HPDE6-E6E7 (cell line): ENCODE results near the gene MYL10.
"Not testable (repeated sequence)": the region's sequence is repeated elsewhere in the genome, so short reads cannot be mapped to it uniquely, and the experiment has no call there.

Experiments
- DNase-seq: peaks from one replicate; pipeline ENCODE4 v3.0.0; 2011; ENCODE audit warnings: missing footprints; ENCODE audit errors: extremely low spot score

The MYL10 gene

DNA sequence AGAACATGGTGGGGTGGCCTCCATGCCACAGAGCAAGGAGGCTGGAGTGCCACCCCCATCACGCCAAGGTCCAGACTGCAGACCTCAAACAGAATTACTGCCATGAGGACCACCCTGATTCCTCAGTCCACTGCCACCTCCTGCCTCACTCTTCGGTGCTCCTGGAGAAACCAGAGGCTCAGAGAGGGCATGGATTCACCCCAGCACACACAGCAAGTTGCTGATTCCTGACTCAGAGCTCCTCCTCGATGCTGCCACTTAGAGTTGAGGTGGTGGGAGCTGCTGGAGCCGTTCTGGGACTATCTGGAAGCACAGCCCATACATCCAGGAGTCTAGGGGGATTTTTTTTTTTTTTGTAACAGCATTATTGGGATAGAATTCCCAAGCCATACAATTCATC, 22.0 kb upstream of the MYL10 start:
- no peak for DNase-seq

DNA sequence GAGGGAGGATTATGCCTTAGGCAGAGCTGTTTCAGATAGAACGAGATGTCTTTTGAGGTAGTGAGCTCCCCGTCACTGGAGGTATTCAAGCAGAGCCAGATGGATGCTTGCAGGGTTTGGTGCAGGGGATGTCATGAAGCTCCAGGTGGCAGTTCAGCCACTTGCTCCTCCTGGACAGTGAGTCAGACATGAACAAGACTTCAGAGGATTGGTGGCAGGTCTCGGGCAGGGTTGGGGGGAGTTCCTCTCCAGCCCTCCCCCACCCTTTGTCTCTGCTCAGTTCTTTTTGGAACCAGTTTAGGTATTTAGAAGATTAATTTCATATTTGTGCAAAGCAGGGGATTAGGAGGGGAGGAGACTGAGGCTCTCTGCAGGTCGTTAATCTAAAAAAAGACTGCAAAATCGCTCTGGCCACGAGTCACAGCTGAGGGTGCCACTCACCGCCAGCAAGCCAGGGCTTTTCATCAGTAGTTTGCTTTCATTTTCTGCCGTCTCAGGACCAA, 21.5 kb upstream of the MYL10 start:
- DNase-seq: no peak

DNA sequence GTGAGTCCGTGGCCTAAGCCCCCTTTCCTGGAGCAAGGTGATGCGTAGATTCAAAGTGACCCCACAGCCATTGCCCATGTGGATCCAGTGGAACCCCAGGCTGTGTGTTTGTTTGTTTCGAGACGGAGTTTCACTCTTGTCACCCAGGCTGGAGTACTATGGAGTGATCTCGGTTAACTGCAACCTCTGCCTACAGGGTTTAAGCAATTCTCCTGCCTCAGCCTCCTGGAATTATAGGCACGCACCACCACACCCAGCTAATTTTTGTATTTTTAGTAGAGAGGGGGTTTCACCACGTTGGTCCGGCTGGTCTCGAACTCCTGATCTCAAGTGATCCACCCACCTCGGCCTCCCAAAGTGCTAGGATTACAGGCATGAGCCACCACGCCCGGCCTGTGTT, 18.8 kb upstream of the MYL10 start:
- not testable (repeated sequence) for DNase-seq

DNA sequence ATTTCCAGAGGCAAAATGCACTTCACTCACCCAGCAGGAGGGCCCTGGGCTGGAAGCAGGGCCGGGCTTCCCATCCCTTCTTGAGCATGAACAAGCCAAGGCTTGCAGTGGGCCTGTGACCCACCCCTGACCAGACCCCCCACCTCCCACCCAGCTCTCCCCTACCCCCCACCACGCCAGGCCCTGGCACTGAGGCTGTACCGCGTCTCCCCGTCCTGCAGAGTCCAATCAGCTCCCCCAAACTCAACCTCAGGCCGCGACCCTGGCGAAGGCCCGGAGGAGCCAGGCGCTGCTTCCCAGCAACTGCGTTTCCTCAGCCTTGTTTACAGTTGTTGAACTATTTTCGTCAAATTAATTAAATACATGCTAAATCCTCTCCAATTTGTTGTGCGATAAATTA, 16.9 kb upstream of the MYL10 start:
- no peak for DNase-seq

DNA sequence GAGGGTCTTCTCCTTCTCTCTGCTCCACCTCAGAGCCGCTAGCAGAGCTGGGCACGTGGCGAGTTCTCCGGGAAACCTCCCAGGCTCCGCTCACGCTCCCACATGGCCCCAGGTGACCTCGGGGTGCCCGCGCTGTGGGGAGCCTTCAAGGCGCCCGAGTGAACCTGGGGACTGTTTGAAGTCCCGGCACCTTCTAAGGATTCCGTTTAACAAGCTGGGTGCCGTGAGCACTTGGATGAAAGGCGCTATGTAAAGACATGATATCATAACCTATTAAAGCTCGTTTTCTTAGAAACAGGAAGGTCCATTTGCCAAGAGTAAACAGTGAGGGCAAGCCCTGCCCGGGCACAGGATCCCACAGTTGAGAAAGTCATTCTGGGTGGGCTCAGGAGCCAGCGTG, 15.8 kb upstream of the MYL10 start:
- DNase-seq: no peak

DNA sequence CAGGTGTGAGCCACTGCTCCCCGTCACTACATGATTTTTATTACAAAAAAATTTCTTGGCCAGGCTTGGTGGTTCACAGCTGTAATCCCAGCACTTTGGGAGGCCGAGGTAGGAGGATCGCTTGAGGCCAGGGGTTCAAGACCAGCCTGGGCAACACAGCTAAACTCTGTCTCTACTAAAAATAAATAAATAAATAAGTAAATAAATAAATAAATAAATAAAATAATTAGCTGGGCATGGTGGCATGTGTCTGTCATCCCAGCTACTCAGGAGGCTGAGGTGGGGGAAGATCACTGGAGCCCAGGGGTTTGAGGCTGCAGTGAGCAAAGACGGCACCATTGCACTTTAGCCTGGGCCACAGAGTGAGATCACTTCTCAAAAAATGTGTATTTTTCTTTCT, 10.0 kb upstream of the MYL10 start:
- not testable (repeated sequence) for DNase-seq

DNA sequence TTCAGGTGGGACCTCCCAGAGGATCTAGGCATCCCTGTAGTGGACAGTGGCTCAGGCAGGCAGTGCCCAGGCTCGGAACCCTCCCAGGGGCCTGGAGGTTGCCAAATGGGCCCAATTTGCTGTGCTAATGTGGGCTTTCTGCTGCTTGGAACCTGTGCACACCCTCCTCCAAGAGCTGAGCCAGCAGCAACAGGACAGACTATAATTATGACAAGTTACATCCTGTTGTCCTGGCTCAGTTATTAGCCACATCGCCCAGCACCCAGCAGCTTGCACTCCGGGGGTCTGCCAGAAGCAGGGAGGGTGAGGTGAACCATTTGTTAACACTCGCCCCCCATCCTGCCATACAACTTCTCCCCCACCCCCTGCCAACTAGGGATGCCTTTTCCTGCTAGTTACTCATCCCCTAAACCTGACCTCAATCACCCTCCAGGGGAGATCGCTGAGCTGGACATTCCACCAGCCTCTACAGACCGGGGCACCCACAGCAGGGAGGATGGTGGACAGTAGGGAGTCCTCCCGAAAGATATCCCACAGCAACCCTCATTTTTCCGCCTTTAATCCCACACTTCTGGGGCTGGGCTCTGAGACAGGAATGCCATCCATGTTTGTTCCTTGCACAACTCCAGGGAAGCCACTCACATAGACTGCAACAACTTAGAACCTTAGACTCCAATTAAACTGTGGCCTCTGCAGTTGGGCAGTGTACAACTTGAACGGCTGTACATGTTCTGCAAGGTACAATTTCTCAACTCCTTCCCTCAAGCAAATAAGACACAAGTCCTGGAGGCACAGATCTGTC, 7.9 kb upstream of the MYL10 start:
- no peak for DNase-seq

DNA sequence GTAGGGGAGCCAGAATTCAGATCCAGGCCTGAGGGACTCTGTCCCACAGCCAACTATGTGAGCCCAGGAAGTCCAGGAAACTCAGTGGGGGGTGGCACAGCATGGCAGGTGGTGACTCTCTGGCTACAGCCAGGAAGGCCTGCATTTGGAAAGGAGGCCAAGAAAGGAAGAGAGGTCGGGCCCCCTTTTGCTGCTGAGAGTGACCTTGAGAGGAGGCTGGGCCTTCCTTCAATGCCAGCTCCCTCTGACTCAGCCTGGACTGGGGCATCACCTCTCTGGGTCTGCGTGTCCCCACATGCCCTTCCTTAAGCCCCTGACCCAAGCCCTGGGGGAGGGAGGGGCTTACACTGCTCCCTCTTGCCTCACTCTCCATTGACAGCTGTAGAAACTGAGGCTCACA, 6.4 kb upstream of the MYL10 start:
- no peak for DNase-seq

DNA sequence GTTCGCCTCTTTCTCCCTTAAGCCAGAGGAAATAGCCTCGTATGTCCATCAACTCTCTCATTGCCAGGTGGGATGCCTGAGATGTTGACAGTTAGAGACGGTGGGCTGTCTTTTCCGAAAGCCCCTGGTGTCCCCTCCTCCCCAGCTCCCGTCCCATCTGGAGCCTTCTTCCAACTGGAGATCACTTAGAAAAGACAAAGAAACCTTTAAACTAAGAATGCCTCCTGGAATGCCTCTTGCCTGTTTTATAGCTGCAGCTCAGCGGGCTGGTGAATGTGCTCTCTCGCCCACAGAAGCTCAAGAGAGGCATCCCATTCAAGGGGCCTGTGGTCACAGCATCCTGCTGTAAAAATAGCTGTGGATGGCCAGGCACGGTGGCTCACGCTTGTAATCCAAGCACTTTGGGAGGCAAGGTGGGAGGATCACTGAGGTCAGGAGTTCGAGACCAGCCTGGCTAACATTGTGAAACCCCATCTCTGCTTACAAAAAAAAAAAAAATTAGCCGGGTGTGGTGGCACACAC, 5.2 kb upstream of the MYL10 start:
- no peak for DNase-seq

DNA sequence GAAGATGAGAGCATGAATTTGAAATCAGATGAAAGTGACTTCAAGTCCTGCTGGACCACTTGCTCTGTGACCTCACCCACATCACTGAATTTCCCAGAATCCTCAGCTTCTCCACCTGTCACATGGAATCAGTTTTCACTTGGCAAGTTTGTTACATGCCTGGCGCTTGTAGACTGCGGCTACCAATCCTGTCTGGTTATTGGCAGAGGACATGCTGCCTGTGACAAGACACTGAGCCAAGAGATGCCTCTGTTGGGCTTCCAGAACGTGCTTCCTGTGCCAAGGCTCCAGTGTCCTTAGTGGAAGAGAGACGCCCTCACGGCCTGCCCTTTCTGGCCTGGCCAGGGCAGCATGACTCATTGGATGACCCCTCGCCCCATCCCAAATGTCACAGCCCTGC, 4.4 kb upstream of the MYL10 start:
- DNase-seq: no peak

DNA sequence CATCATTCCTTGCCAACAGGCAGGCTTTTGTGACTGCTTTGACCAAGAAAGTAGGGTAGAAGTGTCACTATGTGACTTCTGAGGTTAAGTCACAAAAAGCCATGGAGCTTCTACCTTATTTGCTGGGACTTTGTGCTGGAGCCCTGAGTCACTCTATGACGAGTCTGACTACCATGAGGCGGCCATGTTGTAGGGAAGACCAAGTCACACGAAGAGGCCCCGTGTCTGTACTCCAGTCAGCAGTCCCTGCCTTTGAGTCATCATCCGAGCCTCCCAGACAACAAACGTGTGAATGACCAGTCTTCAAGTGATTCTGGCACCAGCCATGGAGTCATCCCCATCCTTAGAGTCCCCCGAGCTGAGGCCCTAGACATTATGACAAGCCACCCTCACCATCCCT, 3.5 kb upstream of the MYL10 start:
- no peak for DNase-seq

DNA sequence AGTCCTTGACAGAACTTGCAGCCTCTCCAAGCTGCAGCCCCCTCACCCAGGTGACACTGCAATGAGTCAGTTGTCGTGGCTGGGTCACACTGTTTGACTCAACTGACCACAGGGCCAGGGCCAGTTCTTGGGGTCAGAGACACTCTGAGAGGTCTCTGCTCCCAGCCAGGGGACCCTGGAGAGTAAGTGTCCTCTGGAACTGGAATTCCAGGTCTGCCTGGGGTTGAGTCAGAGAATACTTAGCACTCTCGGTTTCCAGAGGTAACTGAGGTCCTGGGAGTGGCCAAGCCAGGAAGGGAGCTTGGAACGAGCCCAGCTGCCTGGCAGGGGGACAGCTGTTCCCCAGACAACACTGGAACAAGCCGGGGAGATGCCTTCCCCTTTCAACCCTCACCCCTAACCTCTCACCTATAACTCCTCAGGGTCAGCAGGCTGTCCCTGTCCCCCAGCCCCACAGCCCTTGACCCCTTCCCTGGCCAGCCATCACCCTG, 2.2 kb upstream of the MYL10 start:
- DNase-seq: peak; percentile 66

DNA sequence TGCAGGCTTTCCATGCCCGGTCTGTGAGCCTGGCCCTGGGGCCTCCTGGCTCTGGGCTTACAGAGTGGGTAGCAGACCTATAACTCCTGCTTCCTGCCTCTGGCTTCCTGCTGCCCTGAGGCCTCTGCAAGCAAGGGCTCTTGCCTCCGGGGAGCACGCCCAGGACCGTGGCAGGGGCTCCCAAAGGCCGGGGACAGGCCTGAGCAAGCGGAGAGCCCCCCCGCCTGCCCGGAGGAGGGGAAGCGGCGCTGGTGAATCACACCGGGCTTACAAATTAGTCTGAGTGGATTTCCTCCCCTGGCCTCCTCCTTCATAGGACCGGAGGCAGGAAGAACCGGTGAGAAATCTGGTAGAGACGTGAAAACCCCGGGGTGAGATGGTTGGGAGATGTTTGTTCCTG, 1.5 kb upstream of the MYL10 start:
- peak; percentile 93 for DNase-seq

DNA sequence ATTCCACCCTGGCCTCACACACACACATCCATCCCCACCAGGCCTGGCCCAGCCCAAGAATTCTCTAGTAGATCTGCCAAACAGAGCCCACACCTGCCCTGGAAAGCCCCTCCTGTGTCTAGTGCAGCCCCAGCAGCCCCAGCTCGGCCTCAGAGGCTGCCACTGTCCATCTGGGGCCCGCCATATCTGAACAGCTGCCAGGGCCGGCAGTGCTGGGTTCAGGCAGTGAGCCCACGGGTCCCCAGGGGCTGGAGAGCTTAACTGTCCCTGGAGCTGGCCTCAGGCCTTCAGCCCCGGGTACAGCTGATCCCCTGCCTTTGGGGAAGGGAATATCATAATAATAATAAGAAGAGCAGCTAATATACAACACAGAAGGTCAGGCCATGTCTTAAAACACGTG, 574 bp downstream of the MYL10 start:
- DNase-seq: no peak

DNA sequence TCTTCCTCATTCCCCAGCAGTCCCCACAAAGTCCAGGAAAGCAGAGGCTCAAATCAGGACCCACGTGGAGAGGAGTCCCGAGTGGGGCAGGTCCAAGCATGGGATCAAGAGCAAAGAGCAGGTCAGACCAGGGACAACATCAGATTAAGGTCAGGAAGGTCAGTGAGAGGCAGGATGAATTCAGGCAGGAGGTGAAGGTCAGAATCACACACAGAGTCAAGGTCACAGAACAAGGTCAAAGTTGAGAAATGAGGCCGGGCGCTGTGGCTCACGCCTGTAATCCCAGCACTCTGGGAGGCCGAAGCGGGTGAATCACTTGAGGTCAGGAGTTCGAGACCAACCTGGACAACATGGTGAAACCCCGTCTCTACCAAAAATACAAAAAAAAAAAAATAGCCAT, 2.3 kb downstream of the MYL10 start:
- no peak for DNase-seq

DNA sequence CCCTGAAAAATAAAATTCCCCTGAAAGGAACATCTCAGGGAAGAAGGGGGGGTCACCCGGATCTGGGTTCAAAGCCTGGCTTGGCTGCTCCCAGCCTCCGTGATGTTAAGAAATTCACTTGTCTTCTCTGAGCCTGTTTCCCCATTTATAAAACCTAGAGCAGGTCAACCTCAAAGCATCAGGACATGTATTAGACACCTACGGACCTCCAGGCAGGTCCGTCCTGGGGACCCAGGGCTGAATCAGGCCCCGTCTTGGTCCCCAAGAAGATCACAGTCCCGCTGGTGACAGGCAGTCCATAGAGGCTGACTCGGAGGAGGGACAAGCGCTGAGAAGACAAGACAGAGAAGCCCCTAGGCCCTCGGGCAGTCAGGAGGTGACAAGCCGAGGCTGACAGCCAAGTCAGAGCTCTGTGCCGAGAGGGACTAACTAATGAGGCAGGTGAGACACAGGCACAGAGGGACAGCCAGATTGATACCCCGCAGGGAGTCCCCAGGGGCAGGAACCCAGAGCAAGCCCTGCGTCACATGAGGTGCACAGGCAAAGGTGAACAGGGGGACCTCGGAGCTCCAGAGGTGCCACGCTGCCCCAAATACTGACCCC, 2.9 kb downstream of the MYL10 start:
- DNase-seq: no peak

DNA sequence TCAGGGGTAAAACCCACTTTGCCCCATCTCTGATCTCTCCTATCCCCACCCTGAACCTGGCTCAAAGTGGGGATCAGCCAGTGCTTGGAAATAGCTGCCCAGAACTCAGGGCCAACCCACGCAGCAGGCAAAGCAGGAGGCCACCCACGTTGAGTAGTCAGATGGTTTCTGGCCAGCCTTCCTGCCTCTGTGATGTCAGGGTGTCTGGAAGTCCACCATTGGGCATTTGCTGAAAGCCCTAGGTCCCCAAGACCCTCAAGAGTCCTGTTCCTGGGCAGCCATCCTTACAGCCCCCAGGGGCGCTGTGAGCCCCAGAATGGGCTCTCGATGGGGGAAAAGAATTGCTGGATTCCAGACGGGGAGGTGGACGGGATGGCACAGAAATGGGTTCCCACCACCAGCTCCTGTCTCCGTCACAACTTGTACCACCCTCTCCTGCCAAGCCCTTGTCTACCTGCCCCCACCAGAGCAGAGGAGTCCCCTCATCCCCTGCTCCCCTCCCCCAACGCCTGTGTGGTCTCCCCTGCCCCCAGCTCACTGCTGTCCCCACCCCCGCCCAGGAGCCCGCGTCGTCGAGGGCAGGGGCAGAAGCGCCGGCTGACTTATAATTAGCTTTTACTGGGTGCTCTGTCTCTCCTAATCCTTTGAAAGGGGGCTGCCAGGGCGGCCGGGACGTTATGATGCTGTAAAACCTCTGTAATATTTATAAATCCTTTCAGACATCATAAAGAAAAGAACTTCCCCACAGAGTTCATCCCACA, 3.9 kb downstream of the MYL10 start:
- DNase-seq: no peak

DNA sequence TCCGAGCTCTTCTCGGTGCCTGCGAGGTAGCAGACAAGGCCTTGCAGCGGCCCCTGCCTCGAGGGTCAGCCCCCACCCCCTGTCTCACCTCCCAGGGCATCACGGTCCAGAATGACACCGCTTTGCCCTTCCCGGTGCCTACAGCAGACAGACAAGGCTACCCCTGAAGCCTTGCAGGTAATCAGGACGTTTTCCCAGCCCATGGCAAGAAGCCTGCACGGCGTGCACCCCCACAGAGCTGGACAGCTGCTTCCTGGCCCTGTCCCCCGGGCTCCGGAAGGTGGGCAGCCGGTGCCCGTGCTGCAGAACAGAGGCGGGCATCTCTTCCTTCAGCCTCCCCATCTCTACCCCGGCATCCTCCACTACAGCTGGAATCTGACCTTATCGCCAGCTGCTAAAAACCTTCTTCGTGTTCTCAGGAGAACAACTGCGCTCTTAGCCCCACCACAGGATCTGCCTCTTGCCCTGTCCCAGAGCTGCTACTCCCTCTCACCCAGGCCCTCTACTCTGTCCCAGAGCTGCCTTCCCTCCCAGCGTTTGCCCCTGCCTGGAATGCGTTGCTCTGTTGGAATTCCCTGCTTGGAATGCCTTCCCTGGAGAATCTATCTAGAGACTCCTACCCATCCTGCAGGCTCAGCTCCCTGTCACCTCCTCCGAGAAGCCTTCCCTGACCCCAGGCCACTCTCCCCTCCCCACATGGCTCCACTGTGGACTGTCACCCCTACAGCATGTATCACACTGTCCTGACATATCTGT, 4.7 kb downstream of the MYL10 start:
- DNase-seq: no peak

DNA sequence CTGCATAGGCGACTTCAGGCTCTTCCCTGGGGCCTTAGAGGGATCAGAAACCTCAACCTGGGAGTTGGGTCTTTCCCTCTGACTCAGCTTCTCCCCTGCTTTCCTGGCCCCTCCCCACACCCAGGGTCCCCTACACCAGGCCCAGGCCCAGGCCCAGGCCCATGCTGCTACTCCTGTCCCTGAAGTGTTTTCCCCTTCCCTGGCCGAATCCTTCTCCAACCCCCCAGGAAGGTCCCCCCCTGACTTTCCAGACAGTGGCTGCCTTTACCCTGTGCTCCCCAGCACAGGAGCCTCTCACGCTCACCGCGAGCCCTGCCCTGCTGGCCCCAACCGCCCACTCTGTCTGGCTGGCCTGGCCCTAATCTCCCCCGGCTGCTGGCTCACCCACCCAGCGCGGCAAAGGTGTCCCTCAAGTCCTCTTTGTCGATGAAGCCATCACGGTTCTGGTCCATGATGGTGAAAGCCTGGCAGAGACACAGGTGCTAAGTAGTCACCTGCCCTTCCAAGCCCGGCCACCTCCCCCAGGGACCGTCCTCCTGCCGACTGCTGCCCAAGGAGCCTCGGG, 6.4 kb downstream of the MYL10 start:
- DNase-seq: no peak

DNA sequence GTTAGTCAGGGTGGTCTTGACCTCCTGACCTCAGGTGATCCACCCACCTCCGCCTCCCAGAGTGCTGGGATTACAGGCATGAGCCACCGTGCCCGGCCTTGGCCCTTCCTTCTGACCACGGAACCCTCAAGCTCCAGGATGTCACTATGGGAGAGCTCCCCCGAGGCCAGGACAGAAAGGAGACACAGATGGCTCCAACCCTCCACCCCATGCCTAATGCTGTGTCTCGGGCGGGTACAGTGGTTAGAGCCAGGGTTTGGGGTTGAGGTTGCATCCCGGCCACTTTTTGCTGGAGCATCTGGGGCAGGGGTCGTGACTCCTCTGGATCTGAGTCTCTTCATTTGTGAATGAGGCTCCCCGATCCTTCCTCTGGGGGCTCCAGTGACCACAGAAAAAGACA, 8.1 kb downstream of the MYL10 start:
- DNase-seq: no peak

DNA sequence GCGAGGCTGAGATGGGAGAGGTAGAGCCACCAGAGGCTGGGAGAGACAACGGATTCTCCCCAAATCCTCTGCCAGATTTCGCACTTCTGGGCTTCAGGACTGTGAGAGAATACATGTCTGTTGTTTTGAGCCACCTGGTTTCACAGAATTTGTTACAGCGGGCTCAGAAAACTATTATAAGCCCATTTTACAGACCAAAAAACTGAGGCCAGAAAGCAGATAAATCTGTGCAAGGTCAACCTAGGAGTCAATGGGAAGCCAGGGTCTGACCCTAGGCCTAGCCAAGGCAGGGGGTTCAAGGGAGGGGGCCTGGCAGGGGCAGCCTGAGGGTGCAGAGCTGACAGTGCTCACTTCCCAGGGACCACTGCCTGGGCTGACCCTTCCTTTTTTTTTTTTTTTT, 8.7 kb downstream of the MYL10 start:
- no peak for DNase-seq
